ENCODE data around the gene KRTAP5-8. TPM values are rescaled to one million over a fixed set of nuclear protein-coding genes. Genes with fewer than 3 reads are reported as not detected.
"Not testable (repeated sequence)": the region's sequence is repeated elsewhere in the genome, so short reads cannot be mapped to it uniquely, and the experiment has no call there.

The KRTAP5-8 gene
- total RNA-seq, result 1 to 10 TPM in 3 of 4 donors, not detected in 1; 3.8 to 8.9 (median 5.3) TPM

DNA sequence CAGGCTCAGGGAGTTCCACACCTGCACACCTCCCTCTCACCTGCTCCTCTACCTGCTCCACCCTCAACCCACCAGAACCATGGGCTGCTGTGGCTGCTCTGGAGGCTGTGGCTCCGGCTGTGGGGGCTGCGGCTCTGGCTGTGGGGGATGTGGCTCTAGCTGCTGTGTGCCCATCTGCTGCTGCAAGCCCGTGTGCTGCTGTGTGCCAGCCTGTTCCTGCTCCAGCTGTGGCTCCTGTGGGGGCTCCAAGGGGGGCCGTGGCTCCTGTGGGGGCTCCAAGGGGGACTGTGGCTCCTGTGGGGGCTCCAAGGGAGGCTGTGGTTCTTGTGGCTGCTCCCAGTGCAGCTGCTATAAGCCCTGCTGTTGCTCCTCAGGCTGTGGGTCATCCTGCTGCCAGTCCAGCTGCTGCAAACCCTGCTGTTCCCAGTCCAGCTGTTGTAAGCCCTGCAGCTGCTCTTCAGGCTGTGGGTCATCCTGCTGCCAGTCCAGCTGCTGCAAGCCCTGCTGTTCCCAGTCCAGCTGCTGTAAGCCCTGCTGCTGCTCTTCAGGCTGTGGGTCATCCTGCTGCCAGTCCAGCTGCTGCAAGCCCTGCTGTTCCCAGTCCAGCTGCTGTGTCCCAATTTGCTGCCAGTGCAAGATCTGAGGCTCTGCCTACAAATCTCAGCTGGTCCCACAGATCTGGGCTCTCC, at the start of gene KRTAP5-8:
TSS of gene KRTAP5-8 (plus strand) at position 49 of the 689 bp plus-strand sequence. CDS start at position 80, 31 bp downstream.
- H3K9me3 ChIP-seq; DNase-seq (ENCODE audit: low spot score in 2 of 2); H3K27me3 ChIP-seq; H3K36me3 ChIP-seq; H3K4me1 ChIP-seq; H3K4me3 ChIP-seq; H3K27ac ChIP-seq: not testable (repeated sequence)
- WGBS, result 72% methylated on average over 2 of the region's 4 CpGs

DNA sequence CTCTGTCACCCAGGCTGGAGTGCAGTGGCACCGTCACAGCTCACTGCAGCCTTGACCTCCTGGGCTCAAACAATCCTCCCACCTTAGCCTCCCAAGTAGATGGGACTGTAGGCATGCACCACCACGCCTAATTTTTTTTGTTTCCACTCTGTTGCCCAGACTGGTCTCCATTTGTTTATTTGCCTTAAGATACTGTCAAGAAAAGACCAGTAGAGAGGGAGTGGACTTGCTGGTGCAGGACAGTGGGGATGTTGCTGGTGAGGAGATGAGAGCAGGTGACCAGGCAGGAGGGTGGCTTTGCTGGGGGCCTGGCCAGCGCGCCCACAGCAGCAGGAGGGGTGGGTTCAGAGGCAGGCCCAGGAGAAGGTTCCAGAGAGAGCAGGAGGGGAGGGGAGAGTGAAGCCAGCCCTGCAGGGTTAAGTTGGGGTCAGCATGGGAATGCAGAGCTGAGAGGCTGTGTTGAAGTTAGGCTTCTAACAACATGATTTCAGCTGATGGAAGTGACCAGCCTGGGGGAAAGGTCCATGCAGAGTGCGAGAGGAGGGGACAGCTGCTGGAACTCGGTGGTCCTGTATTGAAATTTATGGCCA, 49.0 kb upstream of the KRTAP5-8 start:
- no peak overlapping the region for H3K27ac ChIP-seq
- H3K4me3 ChIP-seq, result no peak overlapping the region
- no peaks in the 10 kb centered on the region for H3K9me3 ChIP-seq
- TF ChIP-seq EP300 (IDR thresholded peaks at IDR 0.05), result no peak
- no peak for TF ChIP-seq POLR2AphosphoS5 (IDR thresholded peaks at IDR 0.05)
- TF ChIP-seq CTCF (IDR thresholded peaks at IDR 0.05), result no peak
- no peak for TF ChIP-seq POLR2A (IDR thresholded peaks at IDR 0.05)
- H3K4me1 ChIP-seq, result peaks cover 9% of the 10 kb centered on the region
- peaks cover 75% of the 10 kb centered on the region for H3K36me3 ChIP-seq
- peak in 1 of 2 donors; percentile 21 for DNase-seq (ENCODE audit: low spot score in 2 of 2)
- H3K27me3 ChIP-seq, result no peaks in the 10 kb centered on the region
- WGBS, result 84% methylated on average over 6 of the region's 6 CpGs

GRCh38 chr11:71489311-71490043, 48.3 kb upstream of the KRTAP5-8 start:
- H3K9me3 ChIP-seq, result no peaks in the 10 kb centered on the region
- no peaks in the 10 kb centered on the region for H3K27me3 ChIP-seq
- TF ChIP-seq CTCF (IDR thresholded peaks at IDR 0.05) (no peak), POLR2AphosphoS5 (IDR thresholded peaks at IDR 0.05) (no peak), POLR2A (IDR thresholded peaks at IDR 0.05) (no peak), EP300 (IDR thresholded peaks at IDR 0.05) (no peak)
- H3K36me3 ChIP-seq, result peaks cover 74% of the 10 kb centered on the region
- DNase-seq (ENCODE audit: low spot score in 2 of 2), result peak in 1 of 2 donors; percentile 65
- H3K4me3 ChIP-seq, result no peak overlapping the region
- peaks cover 9% of the 10 kb centered on the region for H3K4me1 ChIP-seq
- WGBS, result 79% methylated on average over 15 of the region's 15 CpGs
- no peak overlapping the region for H3K27ac ChIP-seq

GRCh38 chr11:71490044-71490730, 47.6 kb upstream of the KRTAP5-8 start:
- WGBS, result 92% methylated on average over 21 of the region's 23 CpGs
- TF ChIP-seq EP300 (IDR thresholded peaks at IDR 0.05) (no peak), POLR2AphosphoS5 (IDR thresholded peaks at IDR 0.05) (no peak), CTCF (IDR thresholded peaks at IDR 0.05) (no peak), POLR2A (IDR thresholded peaks at IDR 0.05) (no peak)
- Histone ChIP-seq H3K9me3 (no peaks in the 10 kb centered on the region), H3K4me1 (peaks cover 9% of the 10 kb centered on the region), H3K27ac (no peak overlapping the region), H3K27me3 (no peaks in the 10 kb centered on the region), H3K4me3 (no peak overlapping the region), H3K36me3 (peaks cover 74% of the 10 kb centered on the region)
- DNase-seq (ENCODE audit: low spot score in 2 of 2), result peak in 1 of 2 donors; percentile 64

- Histone ChIP-seq H3K4me1 (peaks cover 9% of the 10 kb centered on the region), H3K27me3 (no peaks in the 10 kb centered on the region), H3K9me3 (no peaks in the 10 kb centered on the region), H3K36me3 (peaks cover 75% of the 10 kb centered on the region), H3K4me3 (no peak overlapping the region), H3K27ac (no peak overlapping the region)
- peak in 1 of 2 donors; percentile 76 for DNase-seq (ENCODE audit: low spot score in 2 of 2)
- WGBS, result 93% methylated on average over 24 of the region's 28 CpGs
- TF ChIP-seq CTCF (IDR thresholded peaks at IDR 0.05) (no peak), POLR2AphosphoS5 (IDR thresholded peaks at IDR 0.05) (no peak), POLR2A (IDR thresholded peaks at IDR 0.05) (no peak), EP300 (IDR thresholded peaks at IDR 0.05) (no peak)
These were observed 47.0 kb upstream of the KRTAP5-8 start for GRCh38 chr11:71490731-71491390.
